ENCODE measurements around the gene ZSWIM5. TPM values are rescaled to one million over a fixed set of nuclear protein-coding genes. Genes with fewer than 3 reads are reported as not detected.
"Not testable (repeated sequence)": the region's sequence is repeated elsewhere in the genome, so short reads cannot be mapped to it uniquely, and the experiment has no call there.

ZSWIM5 gene
- total and polyA plus RNA-seq, 9 of the 15 experiments (the other 6 are each of a cell fraction or from before 2014, with no cell fraction given): under 0.01 to 0.07 (median 0.03) TPM; not detected in 3

DNA sequence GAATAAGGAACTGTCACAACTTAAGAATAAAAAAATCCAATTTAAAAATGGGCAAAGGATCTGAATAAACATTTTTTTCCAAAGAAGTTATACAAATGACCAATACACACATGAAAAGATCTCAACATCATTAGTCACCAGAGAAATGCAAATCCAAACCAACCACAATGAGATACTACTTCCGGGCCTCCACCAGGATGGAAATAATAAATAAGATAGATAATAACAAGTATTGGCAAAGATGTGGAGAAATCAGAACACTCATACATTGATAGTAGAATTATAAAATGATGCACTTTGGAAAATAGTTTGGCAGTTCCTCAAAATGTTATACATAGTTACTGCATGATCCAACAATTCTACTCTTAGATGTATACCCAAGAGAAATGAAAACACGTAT lies 18.7 kb downstream of the ZSWIM5 start (continued):
- TF ChIP-seq THAP7 (CRISPR knock-in tag; IDR thresholded peaks at IDR 0.05) (no peak), TFAM (CRISPR knock-in tag; conservative IDR thresholded peaks at IDR 0.05) (no peak)
- TF ChIP-seq, protein P1, sequence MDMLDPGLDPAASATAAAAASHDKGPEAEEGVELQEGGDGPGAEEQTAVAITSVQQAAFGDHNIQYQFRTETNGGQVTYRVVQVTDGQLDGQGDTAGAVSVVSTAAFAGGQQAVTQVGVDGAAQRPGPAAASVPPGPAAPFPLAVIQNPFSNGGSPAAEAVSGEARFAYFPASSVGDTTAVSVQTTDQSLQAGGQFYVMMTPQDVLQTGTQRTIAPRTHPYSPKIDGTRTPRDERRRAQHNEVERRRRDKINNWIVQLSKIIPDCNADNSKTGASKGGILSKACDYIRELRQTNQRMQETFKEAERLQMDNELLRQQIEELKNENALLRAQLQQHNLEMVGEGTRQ (CRISPR knock-in tag; IDR thresholded peaks at IDR 0.05): no peak

GRCh38 chr1:45179918-45180519 lies 26.4 kb downstream of the ZSWIM5 start:
- 16% methylated on average over 18 of the region's 21 CpGs for WGBS (ENCODE audit: insufficient coverage, low coverage, missing lambda C conversion rate)
- H3K4me3 ChIP-seq; ATAC-seq; H3K36me3 ChIP-seq (ENCODE audit: control insufficient read depth, insufficient read depth, low read length); in situ Hi-C loops (cut with MboI); DNase-seq (ENCODE audit: extremely low read depth in 1 of 4, low spot score in 3 of 4); H3K9me1 ChIP-seq (ENCODE audit: control insufficient read depth, insufficient read depth, low read length); CTCF ChIA-PET (ENCODE audit: low intra/inter-chr PET ratio); H3K79me2 ChIP-seq (ENCODE audit: control insufficient read depth, insufficient read depth, low read length); H3K9ac ChIP-seq (ENCODE audit: insufficient read depth in 1 of 2, low read depth in 2 of 2, low read length in 2 of 2); BruUV-seq (replicated peaks); H3K4me1 ChIP-seq (replicated peaks in 1 of 2; ENCODE audit: control insufficient read depth in 2 of 2, insufficient read depth in 2 of 2, low read length in 2 of 2); FAIRE-seq; H3K27me3 ChIP-seq (ENCODE audit: control insufficient read depth in 2 of 2, insufficient read depth in 2 of 2, low read length in 2 of 2); H3K9me3 ChIP-seq (replicated peaks; ENCODE audit: control insufficient read depth, insufficient read depth, low read depth, low read length); intact Hi-C loops (cut with micrococcal nuclease); H4K20me1 ChIP-seq (replicated peaks; ENCODE audit: control insufficient read depth, insufficient read depth, low read length); POLR2A ChIA-PET; H3K27ac ChIP-seq (ENCODE audit: extremely low read depth, low read depth, low read length): not testable (repeated sequence)
- Histone ChIP-seq H3K4me2 (ENCODE audit: insufficient read depth, low read length) (peak overlapping the region; percentile 32), H2AFZ (ENCODE audit: low read depth, low read length) (peak overlapping the region; percentile 33; the same call in 1 of the 2 replicates)
